Stomach (tissue), 4 donors: ENCODE measurements around the gene NT5C2.

Source experiments
- CTCF ChIP-seq, 7 experiments: fragments of 450-650 bp in 4 of 7; fragments of 200-600 bp in 3 of 7; sonication (generic) in 3 of 7; IDR thresholded peaks; one replicate each; pipeline ENCODE4 v1.5.1; 2016 to 2019; ENCODE audit warnings: antibody characterized with exemption in 7 of 7, control low read depth in 2 of 7, mild to moderate bottlenecking in 1 of 7
- EP300 ChIP-seq: sonication (generic); formaldehyde crosslinking; IDR thresholded peaks from one replicate; pipeline ENCODE4 v1.6.1; 2017; ENCODE audit warnings: antibody characterized with exemption
- POLR2A ChIP-seq, 4 donors: fragments of 450-650 bp; IDR thresholded peaks; one replicate each; pipeline ENCODE4 v1.6.1; 2016; ENCODE audit warnings: antibody characterized with exemption in 4 of 4, control low read depth in 2 of 4, mild to moderate bottlenecking in 1 of 4, moderate library complexity in 1 of 4
- POLR2AphosphoS5 ChIP-seq, 3 donors: sonication (generic); formaldehyde crosslinking; IDR thresholded peaks; one replicate each; pipeline ENCODE4 v1.6.1; 2016; ENCODE audit warnings: antibody characterized with exemption in 3 of 3

- TF ChIP-seq POLR2A (IDR thresholded peaks at IDR 0.05) (no peak), CTCF (IDR thresholded peaks at IDR 0.05) (no peak), EP300 (no peak), POLR2AphosphoS5 (IDR thresholded peaks at IDR 0.05) (no peak)
These were observed 903 bp upstream of the NT5C2 start for GRCh38 chr10:103193820-103194529.
